SK-N-SH treated with all-trans-retinoic acid at 6 μM for 48 hours (cell line): ENCODE measurements around the gene FNDC3B.

Experiments used
- ATAC-seq: fragments of 200-7000 bp; cut with Tn5 transposase; 3 replicates; pipeline ENCODE4 v1.9.1; 2020; ENCODE audit warnings: mild to moderate bottlenecking, moderate library complexity
- ARNTL ChIP-seq: fragments of 450-650 bp; formaldehyde crosslinking; IDR thresholded peaks from 2 replicates; pipeline ENCODE4 v1.5.0; 2020; ENCODE audit warnings: low read depth, mild to moderate bottlenecking, moderate library complexity, borderline replicate concordance
- CREB5 ChIP-seq: fragments of 250-450 bp; sonication (Bioruptor Pico); IDR thresholded peaks from 2 replicates; pipeline ENCODE4 v1.5.1; 2020; ENCODE audit warnings: low read depth, mild to moderate bottlenecking, moderate library complexity
- CSDC2 ChIP-seq: fragments of 250-450 bp; sonication (Bioruptor Pico); IDR thresholded peaks from 2 replicates; pipeline ENCODE4 v1.5.0; 2020; ENCODE audit warnings: mild to moderate bottlenecking, moderate library complexity
- ESRRG ChIP-seq: fragments of 250-450 bp; sonication (Bioruptor Pico); IDR thresholded peaks from 2 replicates; pipeline ENCODE4 v1.6.1; 2021; ENCODE audit warnings: mild to moderate bottlenecking
- ISL1 ChIP-seq: fragments of 250-450 bp; sonication (Bioruptor Pico); IDR thresholded peaks from 2 replicates; pipeline ENCODE4 v2.1.2; 2022; ENCODE audit warnings: mild to moderate bottlenecking, moderate library complexity
- OSR1 ChIP-seq: fragments of 250-450 bp; sonication (Bioruptor Pico); IDR thresholded peaks from 2 replicates; pipeline ENCODE4 v1.8.0; 2022; ENCODE audit warnings: moderate library complexity, mild to moderate bottlenecking, inconsistent platforms
- POU6F1 ChIP-seq: fragments of 250-450 bp; sonication (Bioruptor Pico); IDR thresholded peaks from 2 replicates; pipeline ENCODE4 v1.8.0; 2021; ENCODE audit warnings: low read depth, mild to moderate bottlenecking, moderate library complexity, borderline replicate concordance
- PPARA ChIP-seq: fragments of 250-450 bp; sonication (Bioruptor Pico); IDR thresholded peaks from 2 replicates; pipeline ENCODE4 v1.5.0; 2020; ENCODE audit warnings: mild to moderate bottlenecking, borderline replicate concordance
- SNAI2 ChIP-seq: fragments of 250-450 bp; sonication (Bioruptor Pico); IDR thresholded peaks from 2 replicates; pipeline ENCODE4 v1.5.0; 2020; ENCODE audit warnings: mild to moderate bottlenecking, moderate library complexity
- TCF4 ChIP-seq: fragments of 250-450 bp; sonication (Bioruptor Pico); IDR thresholded peaks from 2 replicates; pipeline ENCODE4 v1.8.0; 2021; ENCODE audit warnings: mild to moderate bottlenecking, moderate library complexity, borderline replicate concordance
- TOX ChIP-seq: fragments of 250-450 bp; sonication (Bioruptor Pico); IDR thresholded peaks from 2 replicates; pipeline ENCODE4 v1.8.0; 2021; ENCODE audit warnings: mild to moderate bottlenecking, moderate library complexity, borderline replicate concordance
- ZC3H10 ChIP-seq: fragments of 250-450 bp; sonication (Bioruptor Pico); IDR thresholded peaks from 2 replicates; pipeline ENCODE4 v1.5.1; 2021; ENCODE audit warnings: mild to moderate bottlenecking, moderate library complexity
- ZFP3 ChIP-seq: fragments of 250-450 bp; sonication (Bioruptor Pico); IDR thresholded peaks from 2 replicates; pipeline ENCODE4 v1.5.0; 2020; ENCODE audit warnings: mild to moderate bottlenecking, moderate library complexity
- ZFP30 ChIP-seq: fragments of 450-650 bp; formaldehyde crosslinking; IDR thresholded peaks from 2 replicates; pipeline ENCODE4 v1.5.0; 2022; ENCODE audit warnings: mild to moderate bottlenecking, moderate library complexity
- ZNF565 ChIP-seq: fragments of 450-650 bp; formaldehyde crosslinking; conservative IDR thresholded peaks from 2 replicates; pipeline ENCODE4 v1.5.0; 2020; ENCODE audit warnings: low read depth, mild to moderate bottlenecking, moderate library complexity
- ZNF70 ChIP-seq: fragments of 450-650 bp; formaldehyde crosslinking; IDR thresholded peaks from 2 replicates; pipeline ENCODE4 v1.5.0; 2020; ENCODE audit warnings: mild to moderate bottlenecking, moderate library complexity
- ZNF8 ChIP-seq: fragments of 450-650 bp; formaldehyde crosslinking; IDR thresholded peaks from 2 replicates; pipeline ENCODE4 v1.5.0; 2020; ENCODE audit warnings: mild to moderate bottlenecking, moderate library complexity
- TF ChIP-seq, protein P1 (sequence below): fragments of 250-450 bp; sonication (Bioruptor Pico); IDR thresholded peaks from 2 replicates; pipeline ENCODE4 v1.5.1; 2021; ENCODE audit warnings: mild to moderate bottlenecking, moderate library complexity
- TF ChIP-seq, protein P2 (sequence below): fragments of 250-450 bp; sonication (Bioruptor Pico); IDR thresholded peaks from 2 replicates; pipeline ENCODE4 v1.5.0; 2020; ENCODE audit warnings: mild to moderate bottlenecking, moderate library complexity

FNDC3B gene

GRCh38 chr3:172147113-172147818 lies 107.9 kb downstream of the FNDC3B start:
- no peak for TF ChIP-seq ZNF8 (CRISPR knock-in tag)
- TF ChIP-seq ZFP3 (CRISPR knock-in tag): no peak
- TF ChIP-seq POU6F1 (CRISPR knock-in tag): no peak
- no peak for TF ChIP-seq ZNF70 (CRISPR knock-in tag)
- no peak for TF ChIP-seq CREB5 (CRISPR knock-in tag)
- no peak for TF ChIP-seq ESRRG (CRISPR knock-in tag)
- TF ChIP-seq PPARA (CRISPR knock-in tag): no peak
- no peak for TF ChIP-seq ISL1 (CRISPR knock-in tag)
- no peak for TF ChIP-seq ZNF565 (CRISPR knock-in tag)
- no peak for TF ChIP-seq OSR1
- no peak for TF ChIP-seq TOX
- TF ChIP-seq, protein P1, sequence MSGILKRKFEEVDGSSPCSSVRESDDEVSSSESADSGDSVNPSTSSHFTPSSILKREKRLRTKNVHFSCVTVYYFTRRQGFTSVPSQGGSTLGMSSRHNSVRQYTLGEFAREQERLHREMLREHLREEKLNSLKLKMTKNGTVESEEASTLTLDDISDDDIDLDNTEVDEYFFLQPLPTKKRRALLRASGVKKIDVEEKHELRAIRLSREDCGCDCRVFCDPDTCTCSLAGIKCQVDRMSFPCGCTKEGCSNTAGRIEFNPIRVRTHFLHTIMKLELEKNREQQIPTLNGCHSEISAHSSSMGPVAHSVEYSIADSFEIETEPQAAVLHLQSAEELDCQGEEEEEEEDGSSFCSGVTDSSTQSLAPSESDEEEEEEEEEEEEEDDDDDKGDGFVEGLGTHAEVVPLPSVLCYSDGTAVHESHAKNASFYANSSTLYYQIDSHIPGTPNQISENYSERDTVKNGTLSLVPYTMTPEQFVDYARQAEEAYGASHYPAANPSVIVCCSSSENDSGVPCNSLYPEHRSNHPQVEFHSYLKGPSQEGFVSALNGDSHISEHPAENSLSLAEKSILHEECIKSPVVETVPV: no peak
- no peak for TF ChIP-seq ZFP30 (CRISPR knock-in tag)
- no peak for TF ChIP-seq SNAI2 (CRISPR knock-in tag)
- no peak for TF ChIP-seq CSDC2
- no peak for TF ChIP-seq ARNTL (CRISPR knock-in tag)
- TF ChIP-seq, protein P2, sequence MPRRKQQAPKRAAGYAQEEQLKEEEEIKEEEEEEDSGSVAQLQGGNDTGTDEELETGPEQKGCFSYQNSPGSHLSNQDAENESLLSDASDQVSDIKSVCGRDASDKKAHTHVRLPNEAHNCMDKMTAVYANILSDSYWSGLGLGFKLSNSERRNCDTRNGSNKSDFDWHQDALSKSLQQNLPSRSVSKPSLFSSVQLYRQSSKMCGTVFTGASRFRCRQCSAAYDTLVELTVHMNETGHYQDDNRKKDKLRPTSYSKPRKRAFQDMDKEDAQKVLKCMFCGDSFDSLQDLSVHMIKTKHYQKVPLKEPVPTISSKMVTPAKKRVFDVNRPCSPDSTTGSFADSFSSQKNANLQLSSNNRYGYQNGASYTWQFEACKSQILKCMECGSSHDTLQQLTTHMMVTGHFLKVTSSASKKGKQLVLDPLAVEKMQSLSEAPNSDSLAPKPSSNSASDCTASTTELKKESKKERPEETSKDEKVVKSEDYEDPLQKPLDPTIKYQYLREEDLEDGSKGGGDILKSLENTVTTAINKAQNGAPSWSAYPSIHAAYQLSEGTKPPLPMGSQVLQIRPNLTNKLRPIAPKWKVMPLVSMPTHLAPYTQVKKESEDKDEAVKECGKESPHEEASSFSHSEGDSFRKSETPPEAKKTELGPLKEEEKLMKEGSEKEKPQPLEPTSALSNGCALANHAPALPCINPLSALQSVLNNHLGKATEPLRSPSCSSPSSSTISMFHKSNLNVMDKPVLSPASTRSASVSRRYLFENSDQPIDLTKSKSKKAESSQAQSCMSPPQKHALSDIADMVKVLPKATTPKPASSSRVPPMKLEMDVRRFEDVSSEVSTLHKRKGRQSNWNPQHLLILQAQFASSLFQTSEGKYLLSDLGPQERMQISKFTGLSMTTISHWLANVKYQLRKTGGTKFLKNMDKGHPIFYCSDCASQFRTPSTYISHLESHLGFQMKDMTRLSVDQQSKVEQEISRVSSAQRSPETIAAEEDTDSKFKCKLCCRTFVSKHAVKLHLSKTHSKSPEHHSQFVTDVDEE (CRISPR knock-in tag): no peak
- TF ChIP-seq, all 23 proteins: peak for 0
- no peak for ATAC-seq

DNA sequence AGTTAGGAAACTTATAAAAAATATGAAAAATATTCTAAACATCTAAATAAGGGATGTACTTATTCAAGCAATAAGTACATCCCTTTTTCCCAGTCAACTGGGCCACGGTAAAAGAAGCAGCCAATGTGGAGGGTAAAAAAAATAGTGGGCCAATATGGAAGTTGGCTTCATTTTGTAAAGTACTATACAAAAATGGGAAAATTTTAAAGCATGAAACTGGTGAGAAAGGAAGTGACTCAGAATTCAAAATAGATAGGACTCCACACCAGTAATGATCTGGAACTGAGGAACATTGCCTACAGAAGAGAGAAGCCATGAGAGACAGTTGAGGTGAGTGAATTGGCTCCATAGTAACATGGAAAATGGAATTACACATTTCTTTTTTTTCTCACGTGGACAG lies 108.9 kb downstream of the FNDC3B start:
- no peak for ATAC-seq
- TF ChIP-seq ESRRG (CRISPR knock-in tag) (no peak), TCF4 (CRISPR knock-in tag) (no peak), ARNTL (CRISPR knock-in tag) (no peak), ZC3H10 (CRISPR knock-in tag) (no peak), ISL1 (CRISPR knock-in tag) (no peak), OSR1 (no peak), CSDC2 (no peak), ZNF565 (CRISPR knock-in tag) (no peak), CREB5 (CRISPR knock-in tag) (no peak), POU6F1 (CRISPR knock-in tag) (no peak)
- TF ChIP-seq, protein P1: no peak
- TF ChIP-seq, all 23 proteins: peak for 0
